ENCODE measurements around the gene FYN. TPM values are rescaled to one million over a fixed set of nuclear protein-coding genes. Genes with fewer than 3 reads are reported as not detected.

FYN gene
- total and polyA plus RNA-seq, 2 of the 13 experiments (the other 11 are each of a cell fraction or from before 2014, with no cell fraction given): 15.5 to 24.6 TPM

- H3K79me2 ChIP-seq (ENCODE audit: insufficient read depth, low read length): no peaks in the 10 kb centered on the region
- WGBS (ENCODE audit: low lambda C conversion rate): 67% methylated on average over 1 of the region's 1 CpG
- in situ Hi-C loops (cut with HindIII; ENCODE audit: extremely low pct_ligation_motif_present, low pct_unique_long_range_greater_than_20kb): no loop called here
- TF ChIP-seq ZNF547 (CRISPR knock-in tag; IDR thresholded peaks at IDR 0.05) (no peak), NRL (CRISPR knock-in tag; IDR thresholded peaks at IDR 0.05; ENCODE audit: borderline replicate concordance) (no peak), AFF4 (CRISPR knock-in tag; IDR thresholded peaks at IDR 0.05) (no peak), AHDC1 (CRISPR knock-in tag; IDR thresholded peaks at IDR 0.05; ENCODE audit: borderline replicate concordance) (no peak), NFE2 (CRISPR knock-in tag; IDR thresholded peaks at IDR 0.05) (no peak), ZNF333 (CRISPR knock-in tag; IDR thresholded peaks at IDR 0.05; ENCODE audit: borderline replicate concordance) (no peak), ZNF12 (CRISPR knock-in tag; IDR thresholded peaks at IDR 0.05) (no peak), ZNF282 (IDR thresholded peaks at IDR 0.05; ENCODE audit: partially characterized antibody) (no peak), ZNF879 (CRISPR knock-in tag; IDR thresholded peaks at IDR 0.05) (no peak), ZNF704 (CRISPR knock-in tag; IDR thresholded peaks at IDR 0.05; ENCODE audit: borderline replicate concordance) (no peak), KDM2A (CRISPR knock-in tag; IDR thresholded peaks at IDR 0.05; ENCODE audit: borderline replicate concordance, low read depth) (no peak), TIGD3 (CRISPR knock-in tag; IDR thresholded peaks at IDR 0.05; ENCODE audit: borderline replicate concordance) (no peak), CREM (IDR thresholded peaks at IDR 0.05) (no peak), CREM (CRISPR knock-in tag; IDR thresholded peaks at IDR 0.05) (no peak)
Measured at GRCh38 chr6:111674883-111675282, 198.4 kb downstream of the FYN start.

More at GRCh38 chr6:111674883-111675282, 198.4 kb downstream of the FYN start:
- ChIA-PET CTCF (ENCODE audit: low intra/inter-chr PET ratio, low total read pairs) (no interaction called here), POLR2A (no interaction called here)
- Histone ChIP-seq H3K27ac (ENCODE audit: extremely low read length, insufficient read depth, low read length) (no peak overlapping the region), H3K4me1 (ENCODE audit: insufficient read depth, low read length) (peaks cover 62% of the 10 kb centered on the region), H3K9ac (ENCODE audit: insufficient read depth, low read depth, low read length) (no peak overlapping the region), H3K9me3 (ENCODE audit: low read length) (no peaks in the 10 kb centered on the region), H3K36me3 (replicated peaks in 1 of 2; ENCODE audit: control insufficient read depth in 1 of 2, insufficient read depth in 2 of 2, low read length in 2 of 2) (peaks cover 0 to 1% of the 10 kb centered on the region in 2 experiments; a peak in 3 of 5 replicates), H3K4me2 (ENCODE audit: low read depth, low read length) (no peak overlapping the region), H2AFZ (ENCODE audit: low read length) (no peak overlapping the region), H3K4me3 (replicated peaks in 1 of 3; ENCODE audit: insufficient read depth in 1 of 3, low read depth in 2 of 3, low read length in 3 of 3) (no peak overlapping the region), H4K20me1 (ENCODE audit: insufficient read depth, low read length) (no peaks in the 10 kb centered on the region), H3K27me3 (ENCODE audit: control insufficient read depth in 1 of 2, insufficient read depth in 2 of 2, low read length in 2 of 2) (no peaks in the 10 kb centered on the region)
- ATAC-seq (no peak), FAIRE-seq (no peak), DNase-seq (ENCODE audit: low spot score) (no peak)
- BruUV-seq (replicated peaks): no TSS peak
- intact Hi-C loops (cut with micrococcal nuclease; ENCODE audit: unreplicated experiment): loop anchor here (5.0 kb wide), 1 partner anchor 63 kb away; no protein-coding TSS in a partner anchor

Data from HepG2 (cell line).